GM12878 (cell line): ENCODE measurements around the gene ATXN8OS. TPM values are rescaled to one million over a fixed set of nuclear protein-coding genes. Genes with fewer than 3 reads are reported as not detected.

ENCODE experiments used
- ATAC-seq: fragments of 200-7000 bp; cut with Tn5 transposase; 3 replicates; pipeline ENCODE4 v1.9.1; 2020; ENCODE audit warnings: mild to moderate bottlenecking, moderate library complexity
- BruUV-seq: library from RNA; stranded (reverse); fragments of 400-500 nt; replicated peaks from 2 replicates; lab custom pipeline; 2021; lab: Mats Ljungman, UMichigan
- CTCF ChIA-PET: fragments of 300-600 bp; sonication (Branson Sonifier 250); formaldehyde crosslinking; extraction: SDS; loops from one replicate; lab custom pipeline; 2021; ENCODE audit warnings: inconsistent platforms; lab: Yijun Ruan, JAX
- POLR2A ChIA-PET: fragments of 350-600 bp; formaldehyde crosslinking; extraction: SDS; loops from one replicate; lab custom pipeline; 2021; ENCODE audit warnings: inconsistent platforms; lab: Charles Lee
- RAD21 ChIA-PET: fragments of 300-600 bp; sonication (Branson Sonifier 250); formaldehyde crosslinking; loops from one replicate; lab custom pipeline; 2023; ENCODE audit warnings: antibody characterized with exemption; ENCODE audit not compliant: unreplicated experiment; lab: Charles Lee
- SMC1A ChIA-PET: fragments of 300-600 bp; sonication (Branson Sonifier 250); formaldehyde crosslinking; loops from one replicate; lab custom pipeline; 2023; ENCODE audit not compliant: unreplicated experiment, uncharacterized antibody; lab: Charles Lee
- DNase-seq: peaks from one replicate; pipeline ENCODE4 v3.0.0-alpha.2; 2011; ENCODE audit warnings: low read depth, low spot score
- FAIRE-seq: peaks from 3 replicates; lab custom pipeline; 2011; peaks lifted over from hg19 to GRCh38; lab: Jason Lieb, UNC
- H2AFZ ChIP-seq: 2 replicates; pipeline ENCODE4 v1.6.0; 2011; ENCODE audit warnings: low read depth, low read length, control low read depth; ENCODE audit not compliant: control insufficient read depth
- H3K27ac ChIP-seq: 2 replicates; pipeline ENCODE4 v1.5.1; 2011; ENCODE audit warnings: control low read depth; ENCODE audit not compliant: control insufficient read depth, insufficient read depth
- H3K27me3 ChIP-seq, 2 experiments: replicated peaks in 1 of 2; 2 replicates each; pipeline versions ENCODE4 v1.6.0 to v1.6.1; 2011; ENCODE audit warnings: low read length in 1 of 2; ENCODE audit not compliant: control insufficient read depth in 2 of 2, insufficient read depth in 2 of 2
- H3K36me3 ChIP-seq, 2 experiments: 2 replicates each; pipeline ENCODE4 v1.5.1; 2011; ENCODE audit warnings: low read length in 1 of 2; ENCODE audit not compliant: control insufficient read depth in 2 of 2, insufficient read depth in 2 of 2
- H3K4me1 ChIP-seq: 2 replicates; pipeline ENCODE4 v1.6.1; 2011; ENCODE audit warnings: mild to moderate bottlenecking, low read length, moderate library complexity, mixed read lengths; ENCODE audit not compliant: control insufficient read depth, insufficient read depth
- H3K4me2 ChIP-seq: 2 replicates; pipeline ENCODE4 v1.6.0; 2011; ENCODE audit warnings: control low read depth; ENCODE audit not compliant: control insufficient read depth, insufficient read depth
- H3K4me3 ChIP-seq: fragments of 200-600 bp; sonication (generic); 2 replicates; pipeline ENCODE4 v1.5.1; 2016
- H3K79me2 ChIP-seq: 2 replicates; pipeline ENCODE4 v1.6.0; 2011; ENCODE audit warnings: low read length; ENCODE audit not compliant: control insufficient read depth, insufficient read depth
- H3K9ac ChIP-seq: 2 replicates; pipeline ENCODE4 v1.8.0; 2011; ENCODE audit warnings: low read length, control low read depth, mixed read lengths; ENCODE audit not compliant: control insufficient read depth, insufficient read depth
- H3K9me3 ChIP-seq: replicated peaks from 3 replicates; pipeline ENCODE4 v1.5.1; 2011; ENCODE audit warnings: mild to moderate bottlenecking, low read length; ENCODE audit not compliant: control insufficient read depth, insufficient read depth
- H4K20me1 ChIP-seq: 2 replicates; pipeline ENCODE4 v1.6.0; 2011; ENCODE audit not compliant: control insufficient read depth, insufficient read depth
- MXI1 ChIP-seq: fragments of 150-350 bp; IDR thresholded peaks from 2 replicates; pipeline ENCODE4 v1.6.1; 2011; ENCODE audit warnings: low read depth, mild to moderate bottlenecking, inconsistent platforms, low read length, improper control_type of control experiment
- SIN3A ChIP-seq: IDR thresholded peaks from 2 replicates; pipeline ENCODE4 v1.6.1; 2012; ENCODE audit warnings: low read depth, low read length, improper control_type of control experiment
- WGBS: methylation state at CpG from one replicate; pipeline ENCODE4 v1.1.6; 2016; ENCODE audit warnings: low lambda C conversion rate; ENCODE audit not compliant: insufficient replicate concordance, insufficient coverage; ENCODE audit errors: missing lambda C conversion rate; 5-methylcytosine and 5-hydroxymethylcytosine counted together
- in situ Hi-C: fragments of 300-500 bp; cut with MboI; formaldehyde crosslinking; loops from 9 replicates; pipeline ENCODE4 v1.14.3; 2018; ENCODE audit warnings: mixed read lengths
- intact Hi-C: fragments of 100-400 bp; cut with micrococcal nuclease; formaldehyde crosslinking; loops from one replicate; pipeline ENCODE4 v1.14.2; 2022; ENCODE audit not compliant: unreplicated experiment
- polyA plus RNA-seq, 11 experiments: library from polyadenylated mRNA; depleted of rRNA in 4 of 11; unstranded in 6 of 11; stranded (reverse) in 5 of 11; fragments of >200 nt; fragmentation: Nextera tagmentation in 4 of 11; fragmentation: Illumina TruSeq in 1 of 11; extraction: Ambion mirVana in 4 of 11; extraction: Trizol in 1 of 11; gene quantifications; 1 replicate in 1 of 11; 2 replicates in 10 of 11; pipeline versions ENCODE4 v1.2.1 to v1.2.3, GENCODE V29; 2011 to 2016; ENCODE audit warnings: inconsistent platforms in 2 of 11, missing spikeins in 2 of 11, low read depth in 1 of 11
- total RNA-seq, 4 experiments: library from RNA; depleted of rRNA in 3 of 4; stranded (reverse); fragments of >200 nt in 3 of 4; fragmentation: Illumina TruSeq in 1 of 4; extraction: Trizol in 1 of 4; gene quantifications; 2 replicates each; pipeline versions ENCODE4 v1.2.1 to v1.2.3, GENCODE V29; 2013 to 2021
- TF ChIP-seq, protein P1 (sequence below): fragments of 450-650 bp; formaldehyde crosslinking; IDR thresholded peaks from 2 replicates; pipeline ENCODE4 v1.4.0; 2022; ENCODE audit warnings: mild to moderate bottlenecking, moderate library complexity

The ATXN8OS gene
- total and polyA plus RNA-seq, 10 of the 15 experiments (the other 5 are each of a cell fraction or from before 2014, with no cell fraction given), result not detected

DNA sequence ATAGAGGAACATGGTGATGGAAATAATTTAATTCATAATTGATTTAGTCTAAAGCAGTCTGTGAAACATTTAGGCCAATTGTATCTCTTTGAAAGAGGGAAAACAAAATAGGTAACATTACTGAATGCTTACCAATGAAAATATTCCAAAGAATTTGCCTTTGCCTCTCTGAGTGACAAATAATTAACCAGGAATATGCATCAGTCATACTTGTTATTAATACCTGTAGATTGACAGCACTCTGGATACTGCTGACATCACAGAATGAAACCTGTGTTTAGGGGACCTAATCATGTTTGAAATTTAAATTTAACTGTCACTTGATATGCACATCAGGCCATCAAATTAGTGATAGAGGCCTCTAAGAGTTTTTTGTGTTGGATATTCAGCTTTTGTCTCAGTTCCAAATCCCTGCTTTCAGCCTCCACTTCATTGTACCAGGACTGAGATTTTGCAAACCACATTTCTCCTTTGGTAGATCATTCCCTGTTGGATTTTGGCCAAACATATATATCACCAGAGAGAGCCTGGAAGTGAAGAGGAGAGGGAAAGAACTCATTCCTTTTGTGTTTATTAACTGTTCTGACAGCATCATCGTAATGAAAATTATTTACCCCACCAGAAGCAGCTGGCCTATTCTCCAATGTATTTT, 65.4 kb downstream of the ATXN8OS start (continued):
- TF ChIP-seq SIN3A (no peak), MXI1 (no peak)

DNA sequence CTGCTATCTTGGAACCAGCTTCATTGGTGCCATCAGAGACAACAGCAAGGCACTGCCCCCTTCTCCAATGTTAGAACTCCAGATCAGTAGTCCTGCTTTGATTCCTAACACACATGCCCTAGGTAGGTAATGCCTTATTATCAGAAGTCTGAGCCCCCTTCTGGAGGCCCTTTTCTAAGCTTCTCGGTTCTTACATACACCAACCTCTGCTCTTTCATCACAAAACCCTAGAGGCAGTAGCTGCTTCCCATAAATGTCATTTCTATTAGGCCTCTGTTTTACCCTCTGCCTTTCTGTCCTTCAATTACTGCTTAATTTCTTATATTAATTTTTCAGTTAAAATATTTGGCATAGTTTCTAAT, 66.0 kb downstream of the ATXN8OS start:
- ChIA-PET CTCF (no interaction called here), SMC1A (no interaction called here), POLR2A (no interaction called here), RAD21 (no interaction called here)
- no peaks in the 10 kb centered on the region for H3K4me1 ChIP-seq
- intact Hi-C loops, result no loop called here
- no peak overlapping the region for H3K27ac ChIP-seq
- no peaks in the 10 kb centered on the region for H3K79me2 ChIP-seq
- BruUV-seq, result no TSS peak
- TF ChIP-seq, protein P1, sequence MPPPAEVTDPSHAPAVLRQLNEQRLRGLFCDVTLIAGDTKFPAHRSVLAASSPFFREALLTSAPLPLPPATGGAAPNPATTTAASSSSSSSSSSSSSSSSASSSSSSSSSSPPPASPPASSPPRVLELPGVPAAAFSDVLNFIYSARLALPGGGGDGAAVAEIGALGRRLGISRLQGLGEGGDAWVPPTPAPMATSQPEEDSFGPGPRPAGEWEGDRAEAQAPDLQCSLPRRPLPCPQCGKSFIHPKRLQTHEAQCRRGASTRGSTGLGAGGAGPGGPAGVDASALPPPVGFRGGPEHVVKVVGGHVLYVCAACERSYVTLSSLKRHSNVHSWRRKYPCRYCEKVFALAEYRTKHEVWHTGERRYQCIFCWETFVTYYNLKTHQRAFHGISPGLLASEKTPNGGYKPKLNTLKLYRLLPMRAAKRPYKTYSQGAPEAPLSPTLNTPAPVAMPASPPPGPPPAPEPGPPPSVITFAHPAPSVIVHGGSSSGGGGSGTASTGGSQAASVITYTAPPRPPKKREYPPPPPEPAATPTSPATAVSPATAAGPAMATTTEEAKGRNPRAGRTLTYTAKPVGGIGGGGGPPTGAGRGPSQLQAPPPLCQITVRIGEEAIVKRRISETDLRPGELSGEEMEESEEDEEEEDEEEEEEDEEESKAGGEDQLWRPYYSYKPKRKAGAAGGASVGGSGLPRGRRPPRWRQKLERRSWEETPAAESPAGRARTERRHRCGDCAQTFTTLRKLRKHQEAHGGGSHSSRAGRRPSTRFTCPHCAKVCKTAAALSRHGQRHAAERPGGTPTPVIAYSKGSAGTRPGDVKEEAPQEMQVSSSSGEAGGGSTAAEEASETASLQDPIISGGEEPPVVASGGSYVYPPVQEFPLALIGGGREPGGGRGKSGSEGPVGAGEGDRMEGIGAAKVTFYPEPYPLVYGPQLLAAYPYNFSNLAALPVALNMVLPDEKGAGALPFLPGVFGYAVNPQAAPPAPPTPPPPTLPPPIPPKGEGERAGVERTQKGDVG (CRISPR knock-in tag), result no peak
- no peak for ATAC-seq
- H3K27me3 ChIP-seq, result no peaks in the 10 kb centered on the region
- H2AFZ ChIP-seq, result no peak overlapping the region
- FAIRE-seq, result no peak
- no peaks in the 10 kb centered on the region for H3K36me3 ChIP-seq
- H3K9me3 ChIP-seq, result no peaks in the 10 kb centered on the region
- in situ Hi-C loops, result no loop called here
- no peak overlapping the region for H3K9ac ChIP-seq
- no peaks in the 10 kb centered on the region for H4K20me1 ChIP-seq
- no peak overlapping the region for H3K4me2 ChIP-seq
- no peak overlapping the region for H3K4me3 ChIP-seq
- WGBS, result 0% methylated on average over 1 of the region's 1 CpG
- no peak for DNase-seq
